Ishikawa (cell line): ENCODE results near the gene RPS24.

Experiments
- CEBPB ChIP-seq: IDR thresholded peaks from 2 replicates; pipeline ENCODE4 v1.6.1; 2012
- CREB1 ChIP-seq: IDR thresholded peaks from 2 replicates; pipeline ENCODE4 v1.6.1; 2012; ENCODE audit warnings: low read depth
- EGR1 ChIP-seq: IDR thresholded peaks from 2 replicates; pipeline ENCODE4 v1.6.1; 2012
- EP300 ChIP-seq: IDR thresholded peaks from 2 replicates; pipeline ENCODE4 v1.6.1; 2012; ENCODE audit warnings: borderline replicate concordance
- FOXM1 ChIP-seq: IDR thresholded peaks from 2 replicates; pipeline ENCODE4 v1.6.1; 2012; ENCODE audit warnings: low read depth, borderline replicate concordance
- MAX ChIP-seq: IDR thresholded peaks from 2 replicates; pipeline ENCODE4 v1.6.1; 2012
- NFIC ChIP-seq: IDR thresholded peaks from 2 replicates; pipeline ENCODE4 v1.6.1; 2012
- RAD21 ChIP-seq: IDR thresholded peaks from 2 replicates; pipeline ENCODE4 v1.6.1; 2012; ENCODE audit warnings: low read depth
- REST ChIP-seq: IDR thresholded peaks from 2 replicates; pipeline ENCODE4 v1.6.1; 2012; ENCODE audit warnings: low read depth, mild to moderate bottlenecking
- TAF1 ChIP-seq: IDR thresholded peaks from 2 replicates; pipeline ENCODE4 v1.6.1; 2012; ENCODE audit warnings: low read depth, mild to moderate bottlenecking
- TCF12 ChIP-seq: IDR thresholded peaks from 2 replicates; pipeline ENCODE4 v1.6.1; 2012; ENCODE audit warnings: low read depth
- TEAD4 ChIP-seq: IDR thresholded peaks from 2 replicates; pipeline ENCODE4 v1.6.1; 2012
- USF1 ChIP-seq: IDR thresholded peaks from 2 replicates; pipeline ENCODE4 v1.6.1; 2012
- YY1 ChIP-seq: IDR thresholded peaks from 2 replicates; pipeline ENCODE4 v1.6.1; 2012; ENCODE audit warnings: low read depth
- ZBTB7A ChIP-seq: IDR thresholded peaks from 2 replicates; pipeline ENCODE4 v1.6.1; 2012; ENCODE audit warnings: low read depth

RPS24 gene

GRCh38 chr10:78063236-78063635, 29.6 kb downstream of the RPS24 start:
- TF ChIP-seq TCF12 (no peak), CREB1 (no peak), FOXM1 (no peak), CEBPB (no peak), RAD21 (no peak), MAX (no peak), EGR1 (no peak), TAF1 (no peak), NFIC (no peak), ZBTB7A (no peak), TEAD4 (no peak)

GRCh38 chr10:78065611-78066010, 31.9 kb downstream of the RPS24 start:
- no peak for TF ChIP-seq EP300
- no peak for TF ChIP-seq RAD21
- no peak for TF ChIP-seq TEAD4
- TF ChIP-seq USF1: no peak
- TF ChIP-seq NFIC: no peak
- TF ChIP-seq YY1: no peak
- no peak for TF ChIP-seq CREB1
- no peak for TF ChIP-seq TAF1
- no peak for TF ChIP-seq ZBTB7A
- TF ChIP-seq REST: no peak

GRCh38 chr10:78066012-78066411, 32.3 kb downstream of the RPS24 start:
- TF ChIP-seq NFIC (peak; percentile 29; the same call in 1 of the 2 replicates), CEBPB (no peak)

GRCh38 chr10:78066728-78067430, 33.2 kb downstream of the RPS24 start:
- TF ChIP-seq REST (no peak), USF1 (no peak), FOXM1 (no peak), TEAD4 (no peak), TCF12 (no peak), RAD21 (no peak), NFIC (no peak), CREB1 (no peak), ZBTB7A (no peak), CEBPB (no peak), TAF1 (no peak), EP300 (no peak), YY1 (no peak), EGR1 (no peak), MAX (no peak)

- TF ChIP-seq EGR1: no peak
- no peak for TF ChIP-seq REST
Observed at GRCh38 chr10:78069151-78069550, 35.5 kb downstream of the RPS24 start.
